K562 (cell line): Measurements from ENCODE around the gene GRB2. TPM values are rescaled to one million over a fixed set of nuclear protein-coding genes. Genes with fewer than 3 reads are reported as not detected.
"Not testable (repeated sequence)": the region's sequence is repeated elsewhere in the genome, so short reads cannot be mapped to it uniquely, and the experiment has no call there.

Source experiments
- ATAC-seq: fragments of 200-7000 bp; cut with Tn5 transposase; 3 replicates; pipeline ENCODE4 v1.9.1; 2020; ENCODE audit warnings: moderate library complexity
- BruUV-seq: library from RNA; stranded (reverse); fragments of 400-500 nt; replicated peaks from 2 replicates; lab custom pipeline; 2021; lab: Mats Ljungman, UMichigan
- CTCF ChIA-PET: fragments of 300-600 bp; formaldehyde crosslinking; extraction: SDS; loops from one replicate; lab custom pipeline; 2021; ENCODE audit warnings: low intra/inter-chr PET ratio; lab: Yijun Ruan, JAX
- POLR2A ChIA-PET: fragments of 300-600, 350-650 bp; sonication (Branson Sonifier 250); formaldehyde crosslinking; extraction: SDS; loops from one replicate; lab custom pipeline; 2021; ENCODE audit warnings: antibody characterized with exemption, inconsistent platforms; lab: Yijun Ruan, JAX
- DNase-seq, 4 experiments: peaks; one replicate each; pipeline versions ENCODE4 v3.0.0 to v3.0.0-alpha.2; 2011 to 2018; ENCODE audit warnings: low spot score in 3 of 4, mixed read lengths in 3 of 4; ENCODE audit errors: extremely low read depth in 1 of 4
- FAIRE-seq: peaks from 2 replicates; lab custom pipeline; 2011; peaks lifted over from hg19 to GRCh38; lab: Jason Lieb, UNC
- H2AFZ ChIP-seq: 2 replicates; pipeline ENCODE4 v1.6.0; 2011; ENCODE audit warnings: low read depth, low read length, control low read depth, inconsistent platforms
- H3K27ac ChIP-seq: fragments of 200-600 bp; 3 replicates; pipeline ENCODE4 v1.8.0; 2011; ENCODE audit warnings: low read depth, mild to moderate bottlenecking, control low read depth, inconsistent platforms, low read length, moderate library complexity, mixed read lengths; ENCODE audit errors: extremely low read depth
- H3K27me3 ChIP-seq, 2 experiments: fragments of 300-600 bp in 1 of 2; 2 replicates in 1 of 2; 3 replicates in 1 of 2; pipeline versions ENCODE4 v1.6.0 to v1.8.0; 2011; ENCODE audit warnings: inconsistent platforms in 2 of 2, low read length in 2 of 2, mild to moderate bottlenecking in 1 of 2, mixed read lengths in 1 of 2, moderate library complexity in 1 of 2; ENCODE audit not compliant: control insufficient read depth in 2 of 2, insufficient read depth in 2 of 2
- H3K36me3 ChIP-seq: fragments of 300-600 bp; 3 replicates; pipeline ENCODE4 v1.8.0; 2011; ENCODE audit warnings: mild to moderate bottlenecking, low read length, inconsistent platforms; ENCODE audit not compliant: control insufficient read depth, insufficient read depth
- H3K4me1 ChIP-seq, 2 experiments: fragments of 200-600 bp in 1 of 2; replicated peaks in 1 of 2; 2 replicates in 1 of 2; 3 replicates in 1 of 2; pipeline versions ENCODE4 v1.5.1 to v1.8.0; 2011; ENCODE audit warnings: inconsistent platforms in 2 of 2, low read length in 2 of 2, mild to moderate bottlenecking in 1 of 2, mixed read lengths in 1 of 2, moderate library complexity in 1 of 2; ENCODE audit not compliant: control insufficient read depth in 2 of 2, insufficient read depth in 2 of 2
- H3K4me2 ChIP-seq: 2 replicates; pipeline ENCODE4 v1.6.1; 2011; ENCODE audit warnings: low read length, control low read depth, inconsistent platforms, mixed read lengths; ENCODE audit not compliant: insufficient read depth
- H3K4me3 ChIP-seq: fragments of 200-600 bp; sonication (generic), shearing (Covaris generic); 2 replicates; pipeline ENCODE4 v1.5.1; 2016; ENCODE audit warnings: control low read depth, inconsistent platforms
- H3K79me2 ChIP-seq: fragments of 200-600 bp; 3 replicates; pipeline ENCODE4 v1.8.0; 2011; ENCODE audit warnings: low read length, inconsistent platforms; ENCODE audit not compliant: control insufficient read depth, insufficient read depth
- H3K9ac ChIP-seq, 2 experiments: 2 replicates each; pipeline versions ENCODE4 v1.6.0 to v1.6.1; 2011; ENCODE audit warnings: low read depth in 2 of 2, low read length in 2 of 2, control low read depth in 1 of 2, inconsistent platforms in 1 of 2, mild to moderate bottlenecking in 1 of 2, mixed read lengths in 1 of 2; ENCODE audit not compliant: insufficient read depth in 1 of 2
- H3K9me1 ChIP-seq: one replicate; pipeline ENCODE4 v1.6.0; 2011; ENCODE audit warnings: inconsistent platforms, mild to moderate bottlenecking, low read length, moderate library complexity; ENCODE audit not compliant: control insufficient read depth, insufficient read depth
- H3K9me3 ChIP-seq: replicated peaks from 2 replicates; pipeline ENCODE4 v1.5.1; 2011; ENCODE audit warnings: low read depth, low read length, inconsistent platforms; ENCODE audit not compliant: control insufficient read depth, insufficient read depth
- H4K20me1 ChIP-seq: replicated peaks from 2 replicates; pipeline ENCODE4 v1.6.1; 2011; ENCODE audit warnings: low read length, inconsistent platforms, mixed read lengths; ENCODE audit not compliant: control insufficient read depth, insufficient read depth
- BRF2 ChIP-seq: IDR thresholded peaks from 3 replicates; pipeline ENCODE4 v1.6.1; 2011; ENCODE audit warnings: borderline replicate concordance, mild to moderate bottlenecking; ENCODE audit not compliant: insufficient read length, insufficient read depth
- CBFA2T3 ChIP-seq: fragments of 450-650 bp; IDR thresholded peaks from 2 replicates; pipeline ENCODE4 v1.6.1; 2017
- CTBP1 ChIP-seq: fragments of 450-650 bp; IDR thresholded peaks from 2 replicates; pipeline ENCODE4 v1.6.1; 2016; ENCODE audit warnings: borderline replicate concordance
- FOXP1 ChIP-seq: sonication (generic); formaldehyde crosslinking; IDR thresholded peaks from 2 replicates; pipeline ENCODE4 v1.8.0; 2022; ENCODE audit warnings: mild to moderate bottlenecking, missing genetic modification reagents
- KLF6 ChIP-seq: fragments of 250-450 bp; sonication (Bioruptor Pico); IDR thresholded peaks from 2 replicates; pipeline ENCODE4 v1.4.0; 2020; ENCODE audit warnings: mild to moderate bottlenecking, moderate library complexity, borderline replicate concordance
- NBN ChIP-seq: fragments of 450-650 bp; IDR thresholded peaks from 2 replicates; pipeline ENCODE4 v1.6.1; 2016; ENCODE audit warnings: low read depth, mild to moderate bottlenecking
- NFIC ChIP-seq: fragments of 450-650 bp; IDR thresholded peaks from 2 replicates; pipeline ENCODE4 v1.6.1; 2017; ENCODE audit warnings: mild to moderate bottlenecking, inconsistent platforms
- SMARCA5 ChIP-seq: fragments of 450-650 bp; IDR thresholded peaks from 2 replicates; pipeline ENCODE4 v1.6.1; 2016
- ZBTB7A ChIP-seq: IDR thresholded peaks from 2 replicates; pipeline ENCODE4 v1.6.1; 2011; ENCODE audit warnings: low read depth, mild to moderate bottlenecking, low read length, moderate library complexity, borderline replicate concordance; ENCODE audit not compliant: control insufficient read depth
- ZNF311 ChIP-seq: fragments of 250-450 bp; sonication (Bioruptor Pico); IDR thresholded peaks from 2 replicates; pipeline ENCODE4 v1.4.0; 2020; ENCODE audit warnings: mild to moderate bottlenecking, moderate library complexity
- ZNF639 ChIP-seq, 2 experiments: fragments of 200-800 bp in 1 of 2; sonication (Bioruptor generic) in 1 of 2; sonication (generic) in 1 of 2; formaldehyde crosslinking in 1 of 2; IDR thresholded peaks in 1 of 2; conservative IDR thresholded peaks in 1 of 2; 2 replicates each; pipeline versions ENCODE4 v1.5.0 to v1.6.1; 2016 to 2020; ENCODE audit warnings: missing compliant biosample characterization in 1 of 2, missing genetic modification characterization in 1 of 2, missing genetic modification reagents in 1 of 2
- WGBS: fragments of 100-300 bp; shearing (Covaris generic); methylation state at CpG from one replicate; pipeline ENCODE4 v1.1.6; 2016; ENCODE audit warnings: low coverage, mixed read lengths; ENCODE audit not compliant: insufficient coverage; ENCODE audit errors: missing lambda C conversion rate; 5-methylcytosine and 5-hydroxymethylcytosine counted together
- in situ Hi-C: fragments of 300-500 bp; cut with MboI; formaldehyde crosslinking; loops from 4 replicates; pipeline ENCODE4 v1.15.0; 2018; ENCODE audit warnings: inconsistent platforms, mixed read lengths
- intact Hi-C: fragments of 100-400 bp; cut with micrococcal nuclease; formaldehyde crosslinking; loops from 2 replicates; pipeline ENCODE4 v1.14.2; 2022
- polyA plus RNA-seq, 8 experiments: library from polyadenylated mRNA; depleted of rRNA in 4 of 8; stranded (reverse) in 5 of 8; unstranded in 3 of 8; fragments of >200 nt; fragmentation: Nextera tagmentation in 2 of 8; fragmentation: Illumina TruSeq in 1 of 8; extraction: Ambion mirVana in 2 of 8; extraction: Trizol in 1 of 8; gene quantifications; 2 replicates each; pipeline versions ENCODE4 v1.2.1 to v1.2.3, GENCODE V29; 2011 to 2014; ENCODE audit warnings: inconsistent platforms in 1 of 8, missing spikeins in 1 of 8
- total RNA-seq, 7 experiments: library from RNA; depleted of rRNA in 6 of 7; stranded (reverse); fragments of >200 nt in 6 of 7; fragmentation: Illumina TruSeq in 2 of 7; extraction: Trizol in 2 of 7; gene quantifications; 2 replicates each; pipeline versions ENCODE4 v1.2.1 to v1.2.3, GENCODE V29; 2011 to 2021; ENCODE audit warnings: low replicate concordance in 1 of 7

The GRB2 gene
- total and polyA plus RNA-seq, 9 of the 15 experiments (the other 6 are each of a cell fraction or from before 2014, with no cell fraction given) = 57.2 to 136 (median 84.8) TPM

GRCh38 chr17:75370286-75370915 lies 35.1 kb downstream of the GRB2 start (continued):
- TF ChIP-seq NBN (no peak), ZNF311 (CRISPR knock-in tag) (no peak), BRF2 (no peak), KLF6 (CRISPR knock-in tag) (no peak)

GRCh38 chr17:75367838-75368789 lies 37.4 kb downstream of the GRB2 start:
- H3K9ac ChIP-seq = peak overlapping the region; percentile 7 to 40; a peak in 3 of 4 replicates
- in situ Hi-C loops, H3K36me3 ChIP-seq, H3K27me3 ChIP-seq, H3K9me3 ChIP-seq, BruUV-seq, H3K9me1 ChIP-seq: not testable (repeated sequence)
- CTCF ChIA-PET = interaction anchor here (0.6 kb wide), 1 partner anchor 332 kb away, joined by 3 read pairs; no protein-coding TSS in a partner anchor
- H3K4me2 ChIP-seq = peak overlapping the region; percentile 66
- H3K79me2 ChIP-seq = peaks cover 96% of the 10 kb centered on the region
- H3K4me3 ChIP-seq = peak overlapping the region; percentile 9; the same call in 1 of the 2 replicates
- FAIRE-seq (peak; percentile 75), DNase-seq (peak in 1 of 4 experiments; percentile 78), ATAC-seq (peak; percentile 85)
- POLR2A ChIA-PET = interaction anchor here (0.6 to 3.0 kb wide), 11 partner anchors 9 to 488 kb away, joined by 3 to 15 read pairs (median 4); partner anchors contain the start of gene GRB2
- H3K27ac ChIP-seq = peak overlapping the region; percentile 77
- H4K20me1 ChIP-seq = peaks cover 28% of the 10 kb centered on the region
- intact Hi-C loops = loop anchor here (1.0 kb wide), 1 partner anchor 45 kb away; no protein-coding TSS in a partner anchor
- whole genome bisulfite sequencing = 5% methylated on average over 23 of the region's 25 CpGs
- H3K4me1 ChIP-seq = peaks cover 17 to 42% of the 10 kb centered on the region in 2 experiments
- peak overlapping the region; percentile 20; the same call in 1 of the 2 replicates for H2AFZ ChIP-seq
- TF ChIP-seq FOXP1 (CRISPR knock-in tag) = peak; percentile 62; the same call in 1 of the 2 replicates
- TF ChIP-seq CBFA2T3 = peak; percentile 92
- TF ChIP-seq ZNF639 (CRISPR knock-in tag; conservative IDR thresholded peaks at IDR 0.05 in 1 of 2, IDR thresholded peaks at IDR 0.05 in 1 of 2) = 0 out of 4 replicates have a peak, but pooled peaks of 1 of the 2 experiments have one; percentile 41
- TF ChIP-seq SMARCA5 = 0 out of 2 replicates have a peak, but pooled peaks have one; percentile 63
- peak; percentile 86 for TF ChIP-seq ZBTB7A
- TF ChIP-seq NFIC = peak; percentile 61
- TF ChIP-seq CTBP1 = peak; percentile 65; the same call in 1 of the 2 replicates
